H4 (cell line): ENCODE measurements around the gene CMAS. TPM values are rescaled to one million over a fixed set of nuclear protein-coding genes. Genes with fewer than 3 reads are reported as not detected.

Experiments used
- total RNA-seq: library from RNA; depleted of rRNA; stranded (reverse); fragments of >200 nt; shearing (Covaris generic); gene quantifications from 2 replicates; pipeline ENCODE4 v1.2.3, GENCODE V29; 2014; rRNA removed

Gene CMAS
- total RNA-seq, 1 experiment from 2014 or later, result 37.3 TPM

Other genes with a start within 250 kb of the CMAS start
- gene ABCC9, start 104.8 kb upstream of the CMAS start, total RNA-seq, result 0.06 TPM in 1 of 2 replicates, not detected in the other